Heart left ventricle (tissue), 16 donors: ENCODE measurements around the gene JAGN1. TPM values are rescaled to one million over a fixed set of nuclear protein-coding genes. Genes with fewer than 3 reads are reported as not detected.

Experiments
- ATAC-seq, 4 donors: fragments of 200-7000 bp; cut with Tn5 transposase; one replicate each; pipeline ENCODE4 v1.9.1; 2020 to 2022; ENCODE audit warnings: moderate library complexity in 4 of 4, mild to moderate bottlenecking in 3 of 4, moderate number of reproducible peaks in 1 of 4
- DNase-seq, 5 donors: peaks; one replicate each; pipeline ENCODE4 v3.0.0-alpha.2; 2020
- H3K27ac ChIP-seq, 12 donors: fragments of 200-600 bp; sonication (generic) in 4 of 12; one replicate each; pipeline versions ENCODE4 v1.5.0 to v1.8.0; 2016 to 2022; ENCODE audit warnings: mild to moderate bottlenecking in 2 of 12
- H3K27me3 ChIP-seq, 9 donors: fragments of 200-600 bp; sonication (generic) in 2 of 9; one replicate each; pipeline versions ENCODE4 v1.5.1 to v1.8.0; 2016 to 2022; ENCODE audit warnings: mild to moderate bottlenecking in 3 of 9
- H3K36me3 ChIP-seq, 9 donors: fragments of 200-600 bp; sonication (generic) in 2 of 9; one replicate each; pipeline versions ENCODE4 v1.5.0 to v1.8.0; 2018 to 2022; ENCODE audit warnings: mild to moderate bottlenecking in 2 of 9
- H3K4me1 ChIP-seq, 12 donors: fragments of 200-600 bp; sonication (generic) in 4 of 12; one replicate each; pipeline versions ENCODE4 v1.5.0 to v1.8.0; 2016 to 2022; ENCODE audit warnings: mild to moderate bottlenecking in 3 of 12
- H3K4me3 ChIP-seq, 12 donors: fragments of 200-600 bp; sonication (generic) in 4 of 12; one replicate each; pipeline versions ENCODE4 v1.5.0 to v1.8.0; 2017 to 2022; ENCODE audit warnings: mild to moderate bottlenecking in 9 of 12, moderate library complexity in 4 of 12
- H3K9me3 ChIP-seq, 12 donors: fragments of 200-600 bp; sonication (generic) in 4 of 12; one replicate each; pipeline versions ENCODE4 v1.5.0 to v1.8.0; 2016 to 2022; ENCODE audit warnings: mild to moderate bottlenecking in 1 of 12
- POLR2A ChIP-seq, 2 donors: fragments of 450-650 bp; IDR thresholded peaks; one replicate each; pipeline ENCODE4 v1.6.1; 2017; ENCODE audit warnings: antibody characterized with exemption in 2 of 2, mild to moderate bottlenecking in 2 of 2, moderate library complexity in 2 of 2
- WGBS, 4 donors: extraction: QIAGEN DNeasy Blood & Tissue Kit in 2 of 4; methylation state at CpG; one replicate each; pipeline versions ENCODE4 v1.1.5 to v1.1.7; 2013 to 2018; 5-methylcytosine and 5-hydroxymethylcytosine counted together
- intact Hi-C, 10 donors: fragments of 100-400 bp; cut with DNase I; formaldehyde crosslinking; loops; one replicate each; pipeline versions ENCODE4 v1.11.1 to v1.14.2; 2022
- polyA plus RNA-seq, 2 donors: library from polyadenylated mRNA; stranded (reverse); fragments of 200-250 nt; gene quantifications; one replicate each; pipeline ENCODE4 v1.2.3, GENCODE V29; 2013
- total RNA-seq, 9 donors: library from RNA; depleted of rRNA in 2 of 9; stranded (reverse); fragments of >200 nt in 2 of 9; fragmentation: NEBNext Ultra II Directional in 3 of 9; extraction: Animal tissue kit (Norgen Biotek cat#: 25700) in 3 of 9; gene quantifications; one replicate each; pipeline versions ENCODE4 v1.1.0 to v1.2.4, GENCODE V29; 2016 to 2023
- TF ChIP-seq, protein P1 (sequence below), 12 donors: fragments of 200-600 bp; sonication (generic) in 4 of 12; IDR thresholded peaks; one replicate each; pipeline versions ENCODE4 v1.5.0 to v1.8.0; 2018 to 2022; ENCODE audit warnings: antibody characterized with exemption in 12 of 12, mild to moderate bottlenecking in 5 of 12
- donor health status: ischemic (EF 13 %, LVEDD 7.1; RV severe dilation, severe dysfunction).
- donor health status: healthy with polysubstance abuse.
- donor health status: DM: no; HTN: yes; CAD: no.
- donor health status: DM: no; HTN: no; CAD: no.
- donor health status: ischemic (EF 25% LVEDD 6.9; RV normal size, moderate dysfunction).
- donor health status: ischemic (EF 25% LVEDD 5.7; RV mildly dilated, moderate dysfunction).
- donor health status: healthy.
- donor health status: DM: yes; HTN: yes; CAD: no.
- donor health status: ischemic (EF 35%, LVEDD 5.7; RV mildly dilated, moderate dysfunction).
- donor health status: nonischemic (EF 11% LVEDD 7.7; RV severe dilation, severe dysfunction).
- donor health status: DM: yes; HTN: yes; CAD: no.
- donor health status: PGD.
- donor health status: ischemic (EF 29% LVEDD 5.4; RV normal size, mild dysfunction).
- donor health status: nonischemic (EF 23%, LVEDD 6.1; RV moderate dilation, normal function).

Gene JAGN1
- total and polyA plus RNA-seq, 11 donors: 15.1 to 77.3 (median 21.2) TPM

DNA sequence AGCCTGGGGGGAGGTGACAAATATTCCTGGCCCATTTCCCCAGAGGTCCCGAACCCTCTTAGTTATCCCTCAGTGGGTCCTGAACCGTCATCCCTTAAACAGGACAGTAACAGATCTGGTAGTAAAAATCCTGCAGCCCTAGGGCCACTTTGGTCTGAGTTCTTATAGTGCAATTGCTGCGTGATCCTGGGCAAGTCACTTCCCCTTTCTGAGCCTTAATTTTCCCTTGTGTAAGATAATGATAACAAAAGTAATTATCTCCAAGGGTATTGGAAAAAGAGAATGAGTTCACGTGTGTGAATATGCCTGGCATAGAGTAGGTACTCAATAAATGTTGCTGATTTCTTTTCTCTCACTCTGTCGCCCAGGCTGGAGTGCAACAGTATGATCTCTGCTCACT is 2.9 kb upstream of the JAGN1 start:
- H3K27ac ChIP-seq: no peak overlapping the region
- H3K4me3 ChIP-seq: no peak overlapping the region
- intact Hi-C loops: no loop called here
- ATAC-seq (no peak), DNase-seq (no peak)
- WGBS, 4 donors: 81 to 95% (median 85%) methylated on average over 5 of the region's 5 CpGs
- peaks cover 0 to 19% (median 11%) of the 10 kb centered on the region in 12 donors for H3K4me1 ChIP-seq
- H3K27me3 ChIP-seq: no peaks in the 10 kb centered on the region
- H3K9me3 ChIP-seq: no peaks in the 10 kb centered on the region
- TF ChIP-seq, protein P1, sequence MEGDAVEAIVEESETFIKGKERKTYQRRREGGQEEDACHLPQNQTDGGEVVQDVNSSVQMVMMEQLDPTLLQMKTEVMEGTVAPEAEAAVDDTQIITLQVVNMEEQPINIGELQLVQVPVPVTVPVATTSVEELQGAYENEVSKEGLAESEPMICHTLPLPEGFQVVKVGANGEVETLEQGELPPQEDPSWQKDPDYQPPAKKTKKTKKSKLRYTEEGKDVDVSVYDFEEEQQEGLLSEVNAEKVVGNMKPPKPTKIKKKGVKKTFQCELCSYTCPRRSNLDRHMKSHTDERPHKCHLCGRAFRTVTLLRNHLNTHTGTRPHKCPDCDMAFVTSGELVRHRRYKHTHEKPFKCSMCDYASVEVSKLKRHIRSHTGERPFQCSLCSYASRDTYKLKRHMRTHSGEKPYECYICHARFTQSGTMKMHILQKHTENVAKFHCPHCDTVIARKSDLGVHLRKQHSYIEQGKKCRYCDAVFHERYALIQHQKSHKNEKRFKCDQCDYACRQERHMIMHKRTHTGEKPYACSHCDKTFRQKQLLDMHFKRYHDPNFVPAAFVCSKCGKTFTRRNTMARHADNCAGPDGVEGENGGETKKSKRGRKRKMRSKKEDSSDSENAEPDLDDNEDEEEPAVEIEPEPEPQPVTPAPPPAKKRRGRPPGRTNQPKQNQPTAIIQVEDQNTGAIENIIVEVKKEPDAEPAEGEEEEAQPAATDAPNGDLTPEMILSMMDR (IDR thresholded peaks at IDR 0.05): no peak
- TF ChIP-seq POLR2A (IDR thresholded peaks at IDR 0.05): no peak
- H3K36me3 ChIP-seq: peaks cover 0 to 4% (median 0%) of the 10 kb centered on the region in 9 donors

DNA sequence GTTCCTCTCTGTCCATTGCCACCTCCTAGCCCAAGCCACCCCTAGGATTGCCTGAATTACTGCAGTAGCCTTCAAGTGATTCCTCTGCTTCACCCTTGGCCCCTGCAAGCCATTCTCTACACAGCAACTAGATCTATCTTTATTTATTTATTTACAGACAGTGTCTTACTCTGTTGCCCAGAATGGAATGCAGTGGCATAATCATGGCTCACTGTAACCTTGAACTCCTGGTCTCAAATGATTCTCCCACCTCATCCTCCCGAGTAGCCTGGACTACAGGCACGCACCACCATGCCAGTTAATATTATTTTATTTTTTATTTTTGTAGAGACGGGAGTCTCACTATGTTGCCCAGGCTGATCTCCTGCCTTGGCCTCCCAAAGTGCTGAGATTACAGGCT is 1.9 kb upstream of the JAGN1 start:
- Histone ChIP-seq H3K36me3 (peaks cover 0 to 15% (median 8%) of the 10 kb centered on the region in 9 donors), H3K4me3 (no peak overlapping the region), H3K27ac (no peak overlapping the region), H3K9me3 (no peaks in the 10 kb centered on the region), H3K4me1 (peaks cover 0 to 20% (median 13%) of the 10 kb centered on the region in 12 donors), H3K27me3 (no peaks in the 10 kb centered on the region)
- TF ChIP-seq, protein P1 (IDR thresholded peaks at IDR 0.05): no peak
- TF ChIP-seq POLR2A (IDR thresholded peaks at IDR 0.05): no peak
- DNase-seq (no peak), ATAC-seq (no peak)
- WGBS, 4 donors: 86 to 94% (median 88%) methylated on average over 3 of the region's 3 CpGs
- intact Hi-C loops: no loop called here

DNA sequence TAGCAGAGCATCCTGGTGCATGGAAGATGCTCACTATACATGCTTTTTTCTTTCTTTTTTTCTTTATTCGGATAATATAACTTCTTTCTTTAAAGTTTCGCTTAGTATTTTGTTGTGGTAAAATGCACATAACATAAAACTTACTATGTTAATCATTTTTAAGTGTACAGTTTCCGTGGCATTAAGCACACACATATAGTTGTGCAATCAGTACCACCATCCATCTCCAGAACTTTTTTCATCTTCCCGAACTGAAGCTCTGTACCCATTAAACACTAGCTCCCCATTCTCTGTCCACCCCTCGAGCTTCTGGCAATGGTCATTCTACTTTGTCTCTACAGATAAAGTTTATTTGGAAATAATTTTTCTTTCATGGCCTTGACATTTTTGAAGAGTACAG is 1.0 kb upstream of the JAGN1 start:
- 83 to 90% (median 84%) methylated on average over 5 of the region's 5 CpGs for WGBS, 4 donors
- intact Hi-C loops: no loop called here
- Histone ChIP-seq H3K36me3 (peaks cover 0 to 24% (median 13%) of the 10 kb centered on the region in 9 donors), H3K27me3 (no peaks in the 10 kb centered on the region), H3K27ac (peak overlapping the region in 1 of 12 donors; percentile 96), H3K4me1 (peaks cover 0 to 27% (median 13%) of the 10 kb centered on the region in 12 donors), H3K9me3 (no peaks in the 10 kb centered on the region), H3K4me3 (no peak overlapping the region)
- TF ChIP-seq, protein P1 (IDR thresholded peaks at IDR 0.05): no peak
- no peak for TF ChIP-seq POLR2A (IDR thresholded peaks at IDR 0.05)
- ATAC-seq (no peak), DNase-seq (no peak)

DNA sequence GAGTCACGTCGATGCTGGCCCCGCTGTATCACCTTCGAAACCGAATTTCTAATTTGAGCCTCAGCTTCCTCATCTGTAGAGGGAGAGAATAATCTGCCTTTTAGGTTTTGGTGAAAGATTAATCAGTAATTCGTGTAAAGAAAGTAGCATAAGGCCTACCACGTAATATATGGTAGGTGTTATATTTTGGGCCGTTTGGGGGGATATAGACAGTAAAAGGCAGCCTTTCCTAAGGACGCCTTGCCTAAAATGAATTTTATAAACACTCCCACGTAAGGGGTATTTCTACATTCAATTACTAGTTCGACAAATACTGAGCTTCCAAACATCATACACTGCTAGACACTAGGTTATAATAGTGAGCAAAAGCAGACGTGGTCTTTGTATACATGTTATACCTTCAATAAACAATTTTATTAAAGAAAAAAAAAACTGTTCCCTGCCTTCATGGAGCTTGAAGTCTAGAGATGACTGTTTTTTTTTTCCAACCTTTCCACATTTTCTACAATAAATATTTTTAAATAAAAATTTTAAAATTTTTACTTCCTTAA is 737 bp downstream of the JAGN1 start:
- ATAC-seq: no peak
- no peak for DNase-seq
- no peak for TF ChIP-seq POLR2A (IDR thresholded peaks at IDR 0.05)
- TF ChIP-seq, protein P1 (IDR thresholded peaks at IDR 0.05): no peak
- Histone ChIP-seq H3K36me3 (peaks cover 0 to 24% (median 13%) of the 10 kb centered on the region in 9 donors), H3K27ac (peak overlapping the region; percentile 87 to 98 (median 96)), H3K4me3 (peak overlapping the region; percentile 61 to 100 (median 94)), H3K9me3 (no peaks in the 10 kb centered on the region), H3K27me3 (no peaks in the 10 kb centered on the region), H3K4me1 (peaks cover 0 to 27% (median 13%) of the 10 kb centered on the region in 12 donors)
- 9 to 12% (median 11%) methylated on average over 12 of the region's 12 CpGs for WGBS, 4 donors
- intact Hi-C loops: loop anchor here in 2 of 10 donors (2.0 kb wide), 2 partner anchors 26 to 46 kb away; partner anchors contain the start of genes IL17RC (in 1 of the 2) and RPUSD3 (in 1 of the 2)
